PC-3 (cell line): Measurements from ENCODE around the gene LINGO3.
"Not testable (repeated sequence)": the region's sequence is repeated elsewhere in the genome, so short reads cannot be mapped to it uniquely, and the experiment has no call there.

Experiments used
- EZH2 ChIP-seq: fragments of 300-600 bp; sonication (generic); IDR thresholded peaks from one replicate; pipeline ENCODE4 v1.6.1; 2017; ENCODE audit warnings: antibody characterized with exemption, mild to moderate bottlenecking, low read length; ENCODE audit not compliant: unreplicated experiment
- TF ChIP-seq, protein P1 (sequence below): fragments of 300-600 bp; sonication (generic); conservative IDR thresholded peaks from 2 replicates; pipeline ENCODE4 v1.5.1; 2017; ENCODE audit warnings: antibody characterized with exemption, low read depth, mild to moderate bottlenecking, low read length

DNA sequence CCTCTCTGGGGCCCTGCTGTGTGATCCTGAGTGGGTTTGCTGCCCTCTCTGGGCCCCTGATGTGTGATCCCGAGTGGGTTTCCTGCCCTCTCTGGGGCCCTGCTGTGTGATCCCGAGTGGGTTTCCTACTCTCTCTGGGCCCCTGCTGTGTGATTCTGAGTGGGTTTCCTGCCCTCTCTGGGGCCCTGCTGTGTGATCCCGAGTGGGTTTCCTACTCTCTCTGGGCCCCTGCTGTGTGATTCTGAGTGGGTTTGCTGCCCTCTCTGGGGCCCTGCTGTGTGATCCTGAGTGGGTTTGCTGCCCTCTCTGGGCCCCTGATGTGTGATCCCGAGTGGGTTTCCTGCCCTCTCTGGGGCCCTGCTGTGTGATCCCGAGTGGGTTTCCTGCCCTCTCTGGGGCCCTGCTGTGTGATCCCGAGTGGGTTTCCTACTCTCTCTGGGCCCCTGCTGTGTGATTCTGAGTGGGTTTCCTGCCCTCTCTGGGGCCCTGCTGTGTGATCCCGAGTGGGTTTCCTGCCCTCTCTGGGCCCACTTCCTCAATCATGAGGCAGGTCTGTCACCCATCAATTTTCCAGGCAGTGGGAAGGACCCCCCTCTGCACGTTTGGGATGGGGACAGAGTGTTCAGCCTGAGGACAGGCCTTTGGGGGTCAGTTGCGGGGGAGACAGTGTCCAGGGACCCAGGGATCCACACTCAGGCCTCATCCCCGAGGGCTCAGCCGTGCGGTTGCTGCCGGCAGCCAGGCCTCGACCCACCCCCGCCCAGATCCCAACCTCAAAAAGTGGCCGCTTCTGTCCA is 26.5 kb downstream of the LINGO3 start:
- not testable (repeated sequence) for TF ChIP-seq EZH2
- TF ChIP-seq, protein P1, sequence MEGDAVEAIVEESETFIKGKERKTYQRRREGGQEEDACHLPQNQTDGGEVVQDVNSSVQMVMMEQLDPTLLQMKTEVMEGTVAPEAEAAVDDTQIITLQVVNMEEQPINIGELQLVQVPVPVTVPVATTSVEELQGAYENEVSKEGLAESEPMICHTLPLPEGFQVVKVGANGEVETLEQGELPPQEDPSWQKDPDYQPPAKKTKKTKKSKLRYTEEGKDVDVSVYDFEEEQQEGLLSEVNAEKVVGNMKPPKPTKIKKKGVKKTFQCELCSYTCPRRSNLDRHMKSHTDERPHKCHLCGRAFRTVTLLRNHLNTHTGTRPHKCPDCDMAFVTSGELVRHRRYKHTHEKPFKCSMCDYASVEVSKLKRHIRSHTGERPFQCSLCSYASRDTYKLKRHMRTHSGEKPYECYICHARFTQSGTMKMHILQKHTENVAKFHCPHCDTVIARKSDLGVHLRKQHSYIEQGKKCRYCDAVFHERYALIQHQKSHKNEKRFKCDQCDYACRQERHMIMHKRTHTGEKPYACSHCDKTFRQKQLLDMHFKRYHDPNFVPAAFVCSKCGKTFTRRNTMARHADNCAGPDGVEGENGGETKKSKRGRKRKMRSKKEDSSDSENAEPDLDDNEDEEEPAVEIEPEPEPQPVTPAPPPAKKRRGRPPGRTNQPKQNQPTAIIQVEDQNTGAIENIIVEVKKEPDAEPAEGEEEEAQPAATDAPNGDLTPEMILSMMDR = not testable (repeated sequence)
